Measurements from ENCODE around the gene GPR63. TPM values are rescaled to one million over a fixed set of nuclear protein-coding genes. Genes with fewer than 3 reads are reported as not detected.

The GPR63 gene
- total and polyA plus RNA-seq, 2 of the 4 experiments (the other 2 are of a cell fraction), result 0.36 to 0.44 TPM

DNA sequence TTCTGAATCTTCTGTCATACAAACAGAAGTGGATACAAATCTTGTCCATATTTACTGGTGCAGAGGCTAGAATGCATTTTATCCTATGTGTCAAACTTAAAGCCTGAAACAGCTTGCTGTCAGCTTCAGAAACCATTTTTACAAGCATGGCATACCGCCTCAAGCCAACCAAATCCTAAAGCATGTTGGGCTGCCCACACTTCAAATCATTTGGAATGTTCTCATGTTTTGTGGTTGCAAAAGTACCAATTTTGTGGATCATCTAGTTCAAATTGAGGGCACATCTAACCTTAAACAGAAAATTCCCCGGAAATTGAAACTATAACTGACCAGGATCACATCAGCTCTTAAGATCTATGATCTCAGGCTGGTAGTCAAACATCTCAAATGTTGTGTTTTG, 3.2 kb downstream of the GPR63 start:
- no TSS peak for BruUV-seq (replicated peaks)
- ChIA-PET POLR2A (ENCODE audit: unreplicated experiment) (no interaction called here), CTCF (interaction anchor here (0.7 kb wide), 1 partner anchor 64 kb away, joined by 3 read pairs; the partner anchor contains the start of gene NDUFAF4)

More for the DNA sequence above, 3.2 kb downstream of the GPR63 start:
- Histone ChIP-seq H3K79me1 (ENCODE audit: low read depth in 1 of 2, low read length in 2 of 2) (0 out of 4 replicates have a peak, but pooled peaks cover 0 to 5% of the 10 kb centered on the region in 2 experiments), H3K23ac (ENCODE audit: low read depth, low read length) (no peak overlapping the region), H3K4me3 (ENCODE audit: insufficient read depth, low read depth, low read length) (no peak overlapping the region), H4K8ac (ENCODE audit: low read depth in 2 of 2, low read length in 2 of 2) (no peak overlapping the region), H4K91ac (ENCODE audit: insufficient read depth, low read depth, low read length) (no peak overlapping the region), H3K9ac (ENCODE audit: low read depth, low read length) (no peak overlapping the region), H3K4me1 (ENCODE audit: control insufficient read depth, insufficient read depth, low read length) (no peaks in the 10 kb centered on the region), H3K18ac (ENCODE audit: low read depth, low read length) (no peak overlapping the region), H3K4ac (ENCODE audit: low read depth, low read length) (no peak overlapping the region), H3K4me2 (ENCODE audit: low read depth, low read length) (0 out of 2 replicates have a peak overlapping the region, but pooled peaks have one; percentile 4), H2AK9ac (replicated peaks; ENCODE audit: low read depth, low read length, poor library complexity) (no peak overlapping the region), H2BK20ac (ENCODE audit: low read depth, low read length) (no peak overlapping the region), H2AFZ (replicated peaks; ENCODE audit: low read length, poor library complexity) (no peak overlapping the region), H3K56ac (ENCODE audit: extremely low read depth, insufficient read depth, low read length) (no peak overlapping the region), H3K9me3 (ENCODE audit: control insufficient read depth, insufficient read depth, low read length) (no peaks in the 10 kb centered on the region), H3K27me3 (ENCODE audit: control insufficient read depth, insufficient read depth, low read length) (peaks cover 8% of the 10 kb centered on the region; the same call in 1 of the 2 replicates), H3K14ac (replicated peaks; ENCODE audit: low read depth, low read length) (no peak overlapping the region), H4K5ac (ENCODE audit: low read depth, low read length) (no peak overlapping the region), H3K9me1 (ENCODE audit: insufficient read depth, low read length) (no peaks in the 10 kb centered on the region), H2BK5ac (ENCODE audit: low read depth, low read length, poor library complexity, severe bottlenecking) (no peak overlapping the region), H4K20me1 (ENCODE audit: insufficient read depth, low read length) (no peaks in the 10 kb centered on the region), H3K27ac (ENCODE audit: insufficient read depth, low read length) (no peak overlapping the region), H2AK5ac (ENCODE audit: low read depth, low read length) (no peak overlapping the region), H3K36me3 (ENCODE audit: control insufficient read depth, insufficient read depth, low read length) (no peaks in the 10 kb centered on the region), H2BK120ac (ENCODE audit: low read depth, low read length) (no peak overlapping the region), H2BK15ac (ENCODE audit: low read depth, low read length) (no peak overlapping the region)
- WGBS, 2 experiments (ENCODE audit: extremely low coverage in 2 of 2, insufficient read length in 1 of 2), result no CpG with 5 or more reads among the region's 2 CpGs
- intact Hi-C loops (cut with micrococcal nuclease), result no loop called here
- in situ Hi-C loops (cut with MboI; ENCODE audit: low sequenced_read_pairs), result no loop called here
- dilution Hi-C loops (cut with HindIII; ENCODE audit: low sequenced_read_pairs, unreplicated experiment), result no loop called here
- DNase-seq (no peak), ATAC-seq (ENCODE audit: low read depth) (no peak)
- no peak for TF ChIP-seq RFX5 (IDR thresholded peaks at IDR 0.05; ENCODE audit: low read depth, low read length)
- no peak for TF ChIP-seq CEBPB (IDR thresholded peaks at IDR 0.05; ENCODE audit: low read depth, low read length)
- TF ChIP-seq MXI1 (IDR thresholded peaks at IDR 0.05; ENCODE audit: borderline replicate concordance, low read depth, low read length), result no peak
